ENCODE results near the gene ZNF883.

ZNF883 gene

DNA sequence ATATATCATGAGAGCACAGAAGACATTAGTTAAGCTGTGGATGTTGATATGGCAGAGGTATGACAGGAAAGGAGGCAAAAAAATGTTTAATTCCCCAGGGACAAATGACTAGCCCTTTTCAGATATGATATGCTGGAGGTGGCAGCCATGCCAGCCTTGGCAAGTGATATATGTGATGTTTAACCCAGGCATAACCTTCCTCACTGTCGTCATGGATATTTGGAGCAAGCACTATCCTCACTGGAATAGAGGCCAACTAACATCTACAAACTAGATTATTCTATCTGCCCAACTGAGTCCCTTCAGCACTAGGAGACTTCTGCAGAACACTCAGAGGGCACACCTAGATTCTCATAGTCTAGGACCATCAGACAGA is 94.0 kb downstream of the ZNF883 start:
- DNase-seq (ENCODE audit: low read depth in 2 of 2) = no peak

DNA sequence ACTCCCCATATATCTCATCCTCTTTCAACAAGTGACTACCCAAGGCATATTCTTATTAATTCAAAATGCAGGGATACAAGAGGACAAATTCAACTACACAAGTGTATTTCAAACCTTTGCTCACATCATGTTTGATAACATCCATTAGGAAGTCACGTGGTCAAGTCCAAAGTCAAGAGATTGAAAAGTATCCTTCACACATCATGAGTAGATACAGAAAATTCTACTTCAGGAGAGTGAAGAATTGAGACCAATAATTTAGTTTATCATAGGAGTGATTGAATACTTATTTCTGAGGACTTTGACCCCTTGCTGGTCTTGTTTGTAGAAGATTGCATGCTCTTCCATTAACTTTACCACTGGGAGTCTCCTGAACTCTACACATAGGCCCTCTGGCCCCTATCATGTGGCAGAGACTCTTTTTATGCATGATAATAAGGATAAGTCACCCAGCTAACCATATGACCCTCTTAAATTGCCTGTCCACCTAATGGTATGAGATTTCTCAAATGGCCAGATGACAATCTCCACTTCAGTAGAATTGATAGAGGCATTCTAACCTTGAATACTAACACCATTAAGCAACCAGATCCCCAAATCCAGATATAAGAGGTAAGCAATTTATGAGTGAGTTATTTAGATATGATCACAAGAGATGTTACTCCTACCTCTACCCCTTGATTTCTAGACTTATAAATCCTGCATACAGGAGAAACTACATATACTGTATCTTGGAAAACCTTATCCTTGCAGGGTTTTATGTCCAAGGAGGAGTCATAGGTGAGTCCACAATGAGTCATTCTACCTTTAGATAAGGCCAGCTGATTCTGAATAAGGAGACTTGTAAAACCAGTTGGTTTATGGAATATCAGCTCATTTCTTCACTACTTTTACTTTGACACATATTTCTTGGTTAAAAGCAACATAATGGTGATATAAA is 94.7 kb downstream of the ZNF883 start:
- no peak for DNase-seq (ENCODE audit: low read depth in 2 of 2)

DNA sequence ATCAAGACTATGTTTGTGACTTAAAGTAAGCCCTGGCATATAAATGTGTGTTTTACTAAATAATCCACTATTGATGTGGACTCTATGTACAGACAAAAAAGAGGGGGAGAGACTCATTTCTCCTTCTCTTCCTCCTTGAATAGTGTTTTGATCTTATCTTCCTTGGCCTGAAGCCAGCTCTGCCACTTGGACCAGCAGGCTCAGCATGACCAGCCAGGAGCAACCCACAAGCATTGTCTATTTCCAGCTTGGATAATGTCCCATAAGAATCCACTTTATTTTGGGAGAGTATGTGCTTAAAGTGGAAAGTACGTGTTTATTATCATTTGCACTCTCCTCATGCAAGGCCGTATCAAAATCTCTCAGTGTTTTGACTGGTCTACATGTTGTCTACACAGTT is 97.5 kb downstream of the ZNF883 start:
- no peak for DNase-seq (ENCODE audit: low read depth in 2 of 2)

DNA sequence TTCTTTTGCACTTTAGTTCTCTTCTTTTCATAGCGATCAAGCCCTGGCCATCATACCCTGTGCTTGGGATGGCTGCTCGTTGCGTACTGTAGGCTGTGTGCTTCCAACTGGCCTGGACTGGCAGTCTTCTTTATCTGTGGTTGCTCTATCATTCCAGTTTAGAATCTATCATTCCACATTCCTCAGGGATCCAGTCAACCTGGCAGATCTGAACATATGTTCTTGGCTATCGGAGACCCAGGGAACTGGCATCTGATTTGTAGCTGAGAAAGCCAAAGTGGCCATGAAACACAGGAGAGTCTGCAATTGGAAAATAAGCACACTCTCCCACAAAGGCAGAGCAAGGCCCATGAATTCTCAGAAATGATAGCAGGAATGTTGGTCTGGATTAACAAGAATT is 98.7 kb downstream of the ZNF883 start:
- no peak for DNase-seq (ENCODE audit: low read depth in 2 of 2)

DNA sequence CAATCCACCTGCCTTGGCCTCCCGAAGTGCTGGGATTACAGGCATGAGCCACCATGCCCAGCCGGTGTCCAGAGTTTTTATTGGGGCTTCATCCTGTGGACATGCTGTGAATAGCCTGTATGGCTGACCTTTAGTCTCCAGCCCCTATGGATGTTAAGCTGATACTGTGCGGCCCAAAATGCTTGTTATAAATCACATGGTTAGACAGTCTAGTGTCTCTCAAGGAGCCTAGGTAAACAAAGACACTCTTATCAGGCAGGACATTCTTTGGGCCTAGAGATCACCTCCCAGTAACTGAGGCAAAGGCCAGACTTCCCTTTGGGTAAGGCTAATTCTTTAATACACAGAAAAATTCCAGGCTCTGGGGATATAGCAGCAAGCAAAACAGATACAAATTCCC is 99.4 kb downstream of the ZNF883 start:
- no peak for DNase-seq (ENCODE audit: low read depth in 2 of 2)

DNA sequence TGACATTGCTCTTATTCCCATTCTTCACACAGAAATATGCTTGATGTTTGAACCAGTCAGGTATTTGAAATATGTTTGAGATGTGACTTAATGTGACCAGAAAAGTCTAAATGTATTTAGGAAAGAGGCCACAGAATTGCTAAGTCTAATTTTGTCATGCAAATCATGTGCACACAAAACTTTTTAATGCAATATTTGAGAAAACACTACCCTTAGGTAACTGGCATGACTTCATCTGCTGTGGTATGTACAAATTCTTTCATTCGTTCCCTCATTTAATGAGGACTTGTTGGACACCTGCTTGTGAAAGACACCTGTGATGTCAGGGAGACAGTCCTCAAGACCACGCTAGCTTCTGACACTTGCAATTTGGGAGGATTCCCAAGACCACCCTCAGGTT is 100.3 kb downstream of the ZNF883 start:
- DNase-seq (ENCODE audit: low read depth in 2 of 2) = no peak

Measured in stimulated activated CD4-positive, alpha-beta T cell treated with anti-CD3 and anti-CD28 coated beads, Interleukin-4, amount 100 ng/mL, for 48 hours (primary cell).